ENCODE results near the gene HAO2. TPM values are rescaled to one million over a fixed set of nuclear protein-coding genes. Genes with fewer than 3 reads are reported as not detected.
"Not testable (repeated sequence)": the region's sequence is repeated elsewhere in the genome, so short reads cannot be mapped to it uniquely, and the experiment has no call there.

Gene HAO2
- total RNA-seq, 4 donors from 2014 or later = 2.2 to 6.8 (median 5.0) TPM

DNA sequence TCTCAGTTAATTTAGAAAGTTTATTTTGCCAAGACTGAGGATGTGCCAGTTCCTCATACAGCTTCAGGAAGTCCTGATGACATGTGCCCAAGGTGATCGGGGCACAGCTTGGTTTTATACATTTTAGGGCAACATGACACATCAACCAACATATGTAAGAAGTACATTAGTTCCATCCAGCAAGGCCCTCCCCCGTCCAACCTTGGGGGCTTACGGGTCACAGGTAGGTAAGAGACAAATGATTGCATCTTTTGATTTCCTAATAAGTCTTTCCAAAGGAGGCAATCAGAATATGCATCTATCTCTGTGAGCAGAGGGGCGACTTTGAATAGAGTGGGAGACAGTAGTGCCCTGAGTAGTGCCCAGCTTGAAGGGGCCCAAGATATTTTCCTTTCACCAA is 19.6 kb upstream of the HAO2 start:
- WGBS = 87% methylated on average over 4 of the region's 4 CpGs
- Histone ChIP-seq H3K36me3 (no peaks in the 10 kb centered on the region), H3K27ac (no peak overlapping the region), H3K9me3 (no peaks in the 10 kb centered on the region), H3K27me3 (no peaks in the 10 kb centered on the region), H3K4me1 (no peaks in the 10 kb centered on the region), H3K4me3 (no peak overlapping the region)
- TF ChIP-seq POLR2AphosphoS5 (IDR thresholded peaks at IDR 0.05) (no peak), EP300 (IDR thresholded peaks at IDR 0.05) (no peak), POLR2A (IDR thresholded peaks at IDR 0.05) (no peak)
- TF ChIP-seq, protein P1, sequence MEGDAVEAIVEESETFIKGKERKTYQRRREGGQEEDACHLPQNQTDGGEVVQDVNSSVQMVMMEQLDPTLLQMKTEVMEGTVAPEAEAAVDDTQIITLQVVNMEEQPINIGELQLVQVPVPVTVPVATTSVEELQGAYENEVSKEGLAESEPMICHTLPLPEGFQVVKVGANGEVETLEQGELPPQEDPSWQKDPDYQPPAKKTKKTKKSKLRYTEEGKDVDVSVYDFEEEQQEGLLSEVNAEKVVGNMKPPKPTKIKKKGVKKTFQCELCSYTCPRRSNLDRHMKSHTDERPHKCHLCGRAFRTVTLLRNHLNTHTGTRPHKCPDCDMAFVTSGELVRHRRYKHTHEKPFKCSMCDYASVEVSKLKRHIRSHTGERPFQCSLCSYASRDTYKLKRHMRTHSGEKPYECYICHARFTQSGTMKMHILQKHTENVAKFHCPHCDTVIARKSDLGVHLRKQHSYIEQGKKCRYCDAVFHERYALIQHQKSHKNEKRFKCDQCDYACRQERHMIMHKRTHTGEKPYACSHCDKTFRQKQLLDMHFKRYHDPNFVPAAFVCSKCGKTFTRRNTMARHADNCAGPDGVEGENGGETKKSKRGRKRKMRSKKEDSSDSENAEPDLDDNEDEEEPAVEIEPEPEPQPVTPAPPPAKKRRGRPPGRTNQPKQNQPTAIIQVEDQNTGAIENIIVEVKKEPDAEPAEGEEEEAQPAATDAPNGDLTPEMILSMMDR (IDR thresholded peaks at IDR 0.05) = no peak
- DNase-seq (ENCODE audit: low spot score in 2 of 2) = no peak

DNA sequence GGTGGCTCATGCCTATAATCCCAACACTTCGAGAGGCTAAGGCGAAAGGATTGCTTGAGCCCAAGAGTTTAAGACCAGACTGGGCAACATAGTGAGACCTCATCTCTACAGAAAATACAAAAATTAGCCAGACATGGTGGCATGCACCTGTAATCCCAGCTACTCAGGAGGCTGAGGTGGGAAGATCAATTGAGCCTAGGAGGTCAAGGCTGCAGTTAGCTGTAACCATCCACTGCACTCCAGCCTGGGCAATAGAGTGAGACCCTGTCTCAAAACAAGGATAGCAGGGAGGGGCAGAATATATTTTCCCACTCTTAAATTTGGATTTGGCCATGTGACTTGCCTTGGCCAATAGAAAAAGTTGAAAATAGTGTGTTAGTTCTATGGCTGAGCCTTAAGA is 17.7 kb upstream of the HAO2 start:
- DNase-seq (ENCODE audit: low spot score in 2 of 2); H3K4me1 ChIP-seq; H3K27ac ChIP-seq; H3K4me3 ChIP-seq; H3K9me3 ChIP-seq; H3K36me3 ChIP-seq; H3K27me3 ChIP-seq: not testable (repeated sequence)
- 98% methylated on average over 2 of the region's 2 CpGs for WGBS

DNA sequence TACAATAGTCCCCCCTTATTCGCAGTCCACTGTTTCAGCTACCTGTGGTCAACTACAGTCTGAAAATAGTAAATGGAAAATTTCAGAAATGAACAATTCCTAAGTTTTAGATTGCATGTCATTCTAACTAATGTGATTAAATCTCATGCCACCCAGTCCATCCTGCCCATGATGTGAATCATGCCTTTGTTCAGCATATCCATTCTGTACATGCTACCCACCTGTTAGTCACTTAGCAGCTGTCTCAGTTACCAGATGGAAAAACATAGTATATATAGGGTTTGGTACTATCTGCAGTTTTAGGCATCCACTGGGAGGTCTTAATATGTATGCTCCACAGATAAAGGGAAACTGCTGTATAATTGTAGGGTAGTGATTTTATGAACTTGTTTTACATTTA is 16.6 kb upstream of the HAO2 start:
- DNase-seq (ENCODE audit: low spot score in 2 of 2) = no peak
- WGBS = 94% methylated on average over 1 of the region's 1 CpG
- Histone ChIP-seq H3K36me3 (no peaks in the 10 kb centered on the region), H3K27ac (no peak overlapping the region), H3K9me3 (no peaks in the 10 kb centered on the region), H3K4me1 (no peaks in the 10 kb centered on the region), H3K4me3 (no peak overlapping the region), H3K27me3 (no peaks in the 10 kb centered on the region)
- TF ChIP-seq POLR2AphosphoS5 (IDR thresholded peaks at IDR 0.05) = no peak
- TF ChIP-seq POLR2A (IDR thresholded peaks at IDR 0.05) = no peak
- TF ChIP-seq, protein P1 (IDR thresholded peaks at IDR 0.05) = no peak
- TF ChIP-seq EP300 (IDR thresholded peaks at IDR 0.05) = no peak

DNA sequence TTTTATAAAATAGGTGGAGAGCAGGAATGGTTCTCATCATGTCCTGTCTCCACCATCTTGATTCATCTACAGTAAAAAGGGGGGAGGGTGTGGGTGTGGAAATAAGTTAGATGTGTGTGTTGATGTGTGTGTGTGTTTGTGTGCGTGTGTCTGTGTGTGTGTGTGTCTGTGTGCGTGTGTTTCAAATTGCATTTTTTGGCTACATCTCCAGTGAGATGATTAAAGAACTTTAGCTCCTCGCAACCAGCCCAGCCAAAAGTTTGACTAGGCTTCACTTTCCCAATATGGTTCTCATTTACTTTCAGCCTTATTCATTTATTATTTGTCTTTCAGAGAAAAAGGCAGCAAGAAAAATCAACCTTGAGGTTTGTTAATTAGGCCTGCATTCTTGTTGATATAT is 14.7 kb upstream of the HAO2 start:
- no peak for DNase-seq (ENCODE audit: low spot score in 2 of 2)
- TF ChIP-seq, protein P1 (IDR thresholded peaks at IDR 0.05) = no peak
- TF ChIP-seq POLR2A (IDR thresholded peaks at IDR 0.05) = no peak
- TF ChIP-seq EP300 (IDR thresholded peaks at IDR 0.05) = no peak
- no peak for TF ChIP-seq POLR2AphosphoS5 (IDR thresholded peaks at IDR 0.05)
- peaks cover 7% of the 10 kb centered on the region for H3K4me1 ChIP-seq
- H3K27me3 ChIP-seq = no peaks in the 10 kb centered on the region
- no peak overlapping the region for H3K4me3 ChIP-seq
- no peaks in the 10 kb centered on the region for H3K9me3 ChIP-seq
- no peaks in the 10 kb centered on the region for H3K36me3 ChIP-seq
- WGBS = 65% methylated on average over 3 of the region's 3 CpGs
- H3K27ac ChIP-seq = no peak overlapping the region

DNA sequence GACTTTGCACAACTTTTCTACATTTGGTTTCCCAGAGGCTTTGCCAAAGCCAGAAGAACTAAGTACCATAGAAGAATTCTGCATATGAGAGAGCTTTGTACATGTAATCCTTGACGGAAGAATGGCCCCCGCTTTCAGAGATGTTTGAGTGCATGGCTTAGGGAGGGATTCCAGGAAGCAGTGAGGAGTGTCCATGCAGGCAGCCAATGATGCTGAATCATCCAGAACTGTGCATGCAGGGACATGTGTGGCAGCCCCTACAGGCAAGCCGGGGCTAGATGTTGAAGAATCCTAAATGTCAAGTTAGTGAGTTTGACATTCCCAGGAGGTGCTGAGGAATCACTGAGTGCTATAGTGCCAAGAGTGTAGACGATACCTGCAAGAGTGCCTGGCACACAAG is 9.9 kb upstream of the HAO2 start:
- no peak for DNase-seq (ENCODE audit: low spot score in 2 of 2)
- Histone ChIP-seq H3K9me3 (no peaks in the 10 kb centered on the region), H3K4me1 (peaks cover 10% of the 10 kb centered on the region), H3K36me3 (no peaks in the 10 kb centered on the region), H3K4me3 (no peak overlapping the region), H3K27ac (no peak overlapping the region), H3K27me3 (no peaks in the 10 kb centered on the region)
- TF ChIP-seq POLR2AphosphoS5 (IDR thresholded peaks at IDR 0.05) (no peak), EP300 (IDR thresholded peaks at IDR 0.05) (no peak), POLR2A (IDR thresholded peaks at IDR 0.05) (no peak)
- TF ChIP-seq, protein P1 (IDR thresholded peaks at IDR 0.05) = no peak
- 13% methylated on average over 4 of the region's 4 CpGs for WGBS

DNA sequence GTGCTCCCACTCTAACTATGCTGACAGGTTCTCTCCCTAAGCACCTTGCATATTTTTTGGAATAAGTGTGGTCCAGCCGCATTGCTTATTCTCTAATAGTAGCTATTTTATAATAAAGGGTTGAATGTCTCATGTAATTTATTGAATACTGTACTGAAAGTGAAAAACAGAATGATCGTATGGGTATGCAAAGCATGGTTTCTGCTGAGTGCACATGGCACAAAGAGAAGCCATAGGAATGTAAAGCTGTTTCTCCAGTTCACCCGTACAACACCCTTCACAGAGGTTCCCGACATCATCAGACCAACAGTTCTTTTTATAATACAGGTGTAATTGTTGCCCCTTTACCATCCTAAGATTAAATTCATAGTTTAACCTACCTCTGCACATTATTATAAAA is 8.9 kb upstream of the HAO2 start:
- TF ChIP-seq POLR2AphosphoS5 (IDR thresholded peaks at IDR 0.05) (no peak), EP300 (IDR thresholded peaks at IDR 0.05) (no peak), POLR2A (IDR thresholded peaks at IDR 0.05) (no peak)
- TF ChIP-seq, protein P1 (IDR thresholded peaks at IDR 0.05) = no peak
- H3K4me1 ChIP-seq = peaks cover 10% of the 10 kb centered on the region
- no peaks in the 10 kb centered on the region for H3K9me3 ChIP-seq
- no peaks in the 10 kb centered on the region for H3K27me3 ChIP-seq
- DNase-seq (ENCODE audit: low spot score in 2 of 2) = no peak
- H3K4me3 ChIP-seq = no peak overlapping the region
- H3K36me3 ChIP-seq = no peaks in the 10 kb centered on the region
- 96% methylated on average over 4 of the region's 4 CpGs for WGBS
- no peak overlapping the region for H3K27ac ChIP-seq
